Nephron progenitor cell (in vitro differentiated cells): Measurements from ENCODE around the gene C11orf52.

Experiments
- DNase-seq: peaks from one replicate; pipeline ENCODE4 v3.0.0; 2021
- H3K27ac Mint-ChIP-seq: 2 replicates; pipeline ENCODE4 v1.8.0; 2021; ENCODE audit warnings: mild to moderate bottlenecking, moderate library complexity, mixed read lengths
- H3K27me3 Mint-ChIP-seq: 2 replicates; pipeline ENCODE4 v1.8.0; 2021; ENCODE audit warnings: mild to moderate bottlenecking, low read depth, mixed read lengths; ENCODE audit not compliant: poor library complexity
- H3K36me3 Mint-ChIP-seq: 2 replicates; pipeline ENCODE4 v1.8.0; 2021; ENCODE audit warnings: low read depth, mixed read lengths
- H3K4me1 Mint-ChIP-seq: 2 replicates; pipeline ENCODE4 v1.8.0; 2021; ENCODE audit warnings: mixed read lengths
- H3K4me3 Mint-ChIP-seq: 2 replicates; pipeline ENCODE4 v1.8.0; 2021; ENCODE audit warnings: mild to moderate bottlenecking, moderate library complexity, mixed read lengths
- H3K9me3 Mint-ChIP-seq: 2 replicates; pipeline ENCODE4 v1.8.0; 2021; ENCODE audit warnings: mild to moderate bottlenecking, moderate library complexity, mixed read lengths
- CTCF ChIP-seq: fragments of 200-600 bp; sonication (generic); IDR thresholded peaks from 2 replicates; pipeline ENCODE4 v1.5.0; 2021; ENCODE audit warnings: antibody characterized with exemption

The C11orf52 gene

GRCh38 chr11:111938687-111939160, 20.0 kb downstream of the C11orf52 start:
- peak overlapping the region; percentile 79 for H3K4me3 Mint-ChIP-seq
- peaks cover 58% of the 10 kb centered on the region for H3K4me1 Mint-ChIP-seq
- H3K27ac Mint-ChIP-seq = peak overlapping the region; percentile 60
- peaks cover 6% of the 10 kb centered on the region for H3K36me3 Mint-ChIP-seq
- peaks cover 6% of the 10 kb centered on the region for H3K27me3 Mint-ChIP-seq
- no peaks in the 10 kb centered on the region for H3K9me3 Mint-ChIP-seq
- no peak for TF ChIP-seq CTCF
- peak; percentile 14 for DNase-seq

- H3K4me3 Mint-ChIP-seq = no peak overlapping the region
- peaks cover 69% of the 10 kb centered on the region for H3K4me1 Mint-ChIP-seq
- H3K27me3 Mint-ChIP-seq = peaks cover 6% of the 10 kb centered on the region
- TF ChIP-seq CTCF = no peak
- H3K9me3 Mint-ChIP-seq = no peaks in the 10 kb centered on the region
- peaks cover 11% of the 10 kb centered on the region for H3K36me3 Mint-ChIP-seq
- DNase-seq = no peak
- H3K27ac Mint-ChIP-seq = no peak overlapping the region
Measured at GRCh38 chr11:111939836-111940604, 21.3 kb downstream of the C11orf52 start.

- Mint-ChIP-seq H3K27me3 (peaks cover 2% of the 10 kb centered on the region), H3K36me3 (peaks cover 13% of the 10 kb centered on the region), H3K4me1 (peaks cover 66% of the 10 kb centered on the region), H3K4me3 (no peak overlapping the region), H3K9me3 (no peaks in the 10 kb centered on the region), H3K27ac (no peak overlapping the region)
- no peak for TF ChIP-seq CTCF
- no peak for DNase-seq
Measured at GRCh38 chr11:111941963-111942362, 23.2 kb downstream of the C11orf52 start.

- Mint-ChIP-seq H3K4me1 (peaks cover 69% of the 10 kb centered on the region), H3K27me3 (peaks cover 1% of the 10 kb centered on the region), H3K4me3 (no peak overlapping the region), H3K27ac (peak overlapping the region; percentile 44), H3K9me3 (no peaks in the 10 kb centered on the region), H3K36me3 (peaks cover 13% of the 10 kb centered on the region)
- DNase-seq = no peak
- no peak for TF ChIP-seq CTCF
Measured at GRCh38 chr11:111942829-111943228, 24.1 kb downstream of the C11orf52 start.

- H3K27ac Mint-ChIP-seq = peak overlapping the region; percentile 95
- peak overlapping the region; percentile 35 for H3K4me3 Mint-ChIP-seq
- H3K27me3 Mint-ChIP-seq = no peaks in the 10 kb centered on the region
- DNase-seq = no peak
- no peaks in the 10 kb centered on the region for H3K9me3 Mint-ChIP-seq
- no peak for TF ChIP-seq CTCF
- peaks cover 62% of the 10 kb centered on the region for H3K4me1 Mint-ChIP-seq
- H3K36me3 Mint-ChIP-seq = peaks cover 13% of the 10 kb centered on the region
Measured at GRCh38 chr11:111944139-111944538, 25.4 kb downstream of the C11orf52 start.

- H3K4me1 Mint-ChIP-seq = peaks cover 62% of the 10 kb centered on the region
- H3K4me3 Mint-ChIP-seq = peak overlapping the region; percentile 47
- TF ChIP-seq CTCF = no peak
- no peaks in the 10 kb centered on the region for H3K27me3 Mint-ChIP-seq
- peaks cover 18% of the 10 kb centered on the region for H3K36me3 Mint-ChIP-seq
- no peaks in the 10 kb centered on the region for H3K9me3 Mint-ChIP-seq
- no peak for DNase-seq
- H3K27ac Mint-ChIP-seq = peak overlapping the region; percentile 78
Measured at GRCh38 chr11:111944651-111945051, 25.9 kb downstream of the C11orf52 start.
